ENCODE measurements around the gene HOXD9.

HOXD9 gene

GRCh38 chr2:176124110-176124946 is 1.8 kb downstream of the HOXD9 start:
- DNase-seq (ENCODE audit: low read depth in 2 of 2): no peak

DNA sequence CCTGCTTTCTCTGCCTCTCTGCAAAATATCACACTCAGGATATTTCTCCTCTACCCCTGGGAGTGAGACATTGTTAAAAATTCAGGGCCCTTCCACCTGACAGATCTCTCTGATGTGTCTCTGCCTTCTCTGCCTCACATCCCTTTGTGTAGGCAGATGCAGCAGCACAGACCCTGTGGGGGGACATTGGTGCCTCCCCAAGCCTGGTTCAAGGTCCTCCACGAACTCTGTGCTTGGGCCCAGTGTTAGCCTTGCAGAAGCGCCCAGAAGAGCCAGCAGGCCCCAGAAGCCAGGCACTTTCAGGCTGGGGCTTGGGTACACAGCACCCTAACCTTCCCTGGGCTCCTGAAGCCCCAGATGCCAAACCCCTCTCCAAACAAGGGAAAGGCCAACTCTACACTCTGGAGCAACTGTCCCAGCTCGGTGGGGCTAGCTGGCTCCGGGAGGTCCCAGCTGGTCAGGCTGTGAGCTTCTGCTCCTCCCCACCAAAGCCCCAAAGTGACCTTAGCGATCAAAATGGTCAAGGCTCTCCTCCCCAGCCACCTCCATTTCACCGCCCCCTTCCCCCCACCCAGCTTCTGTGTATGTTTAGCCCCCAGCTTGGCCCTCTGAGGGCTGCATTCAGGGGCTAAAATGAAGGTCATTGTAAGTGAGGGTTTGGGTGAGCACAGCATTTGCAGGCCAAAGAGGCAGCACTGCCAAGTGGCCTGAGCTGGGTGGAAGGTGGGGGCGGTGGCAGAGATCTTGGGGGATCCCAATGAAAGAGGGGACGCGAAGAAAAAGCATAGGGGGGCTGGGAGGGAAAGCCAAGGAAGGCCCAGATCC is 2.6 kb downstream of the HOXD9 start:
- DNase-seq (ENCODE audit: low read depth in 2 of 2): no peak

DNA sequence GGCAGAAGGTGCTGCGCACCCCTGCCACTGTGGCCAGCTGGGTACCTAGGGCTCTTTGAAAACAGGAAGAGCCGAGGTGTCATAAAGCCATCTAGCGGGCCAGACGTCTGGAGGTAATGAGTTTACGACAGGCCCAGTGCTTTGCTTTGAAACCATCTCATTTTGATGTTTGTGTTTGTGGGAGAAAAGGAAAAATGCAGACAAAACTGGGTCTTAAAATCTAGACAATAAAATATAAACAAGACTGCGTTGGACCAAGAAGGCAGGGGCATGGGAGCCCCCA is 3.2 kb downstream of the HOXD9 start:
- no peak for DNase-seq (ENCODE audit: low read depth in 2 of 2)

- DNase-seq (ENCODE audit: low read depth in 2 of 2): no peak
Observed at GRCh38 chr2:176126929-176127773, 4.6 kb downstream of the HOXD9 start.

DNA sequence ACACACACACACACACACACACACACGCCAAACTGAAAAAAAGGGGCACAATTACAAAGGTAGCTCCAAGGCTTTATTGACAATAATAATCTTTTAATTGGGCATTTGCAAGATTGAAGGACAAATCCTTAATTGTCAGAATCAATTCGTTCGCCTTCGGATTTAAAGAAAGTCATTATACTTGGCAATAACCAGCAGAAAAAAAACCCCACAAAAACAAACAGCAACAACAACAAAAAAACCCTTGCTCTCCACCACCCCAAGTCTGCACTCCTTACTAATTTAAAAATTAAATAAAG is 5.2 kb downstream of the HOXD9 start:
- DNase-seq (ENCODE audit: low read depth in 2 of 2): no peak

GRCh38 chr2:176128172-176128981 is 5.9 kb downstream of the HOXD9 start:
- no peak for DNase-seq (ENCODE audit: low read depth in 2 of 2)

- DNase-seq (ENCODE audit: low read depth in 2 of 2): no peak
Observed at GRCh38 chr2:176128982-176129796, 6.7 kb downstream of the HOXD9 start, which contains the start of gene HOXD8. HOXD8 (plus strand) TSS chr2:176129705; CDS start chr2:176130367, 662 bp downstream.

- no peak for DNase-seq (ENCODE audit: low read depth in 2 of 2)
Observed at GRCh38 chr2:176129813-176130146, 7.3 kb downstream of the HOXD9 start.

DNA sequence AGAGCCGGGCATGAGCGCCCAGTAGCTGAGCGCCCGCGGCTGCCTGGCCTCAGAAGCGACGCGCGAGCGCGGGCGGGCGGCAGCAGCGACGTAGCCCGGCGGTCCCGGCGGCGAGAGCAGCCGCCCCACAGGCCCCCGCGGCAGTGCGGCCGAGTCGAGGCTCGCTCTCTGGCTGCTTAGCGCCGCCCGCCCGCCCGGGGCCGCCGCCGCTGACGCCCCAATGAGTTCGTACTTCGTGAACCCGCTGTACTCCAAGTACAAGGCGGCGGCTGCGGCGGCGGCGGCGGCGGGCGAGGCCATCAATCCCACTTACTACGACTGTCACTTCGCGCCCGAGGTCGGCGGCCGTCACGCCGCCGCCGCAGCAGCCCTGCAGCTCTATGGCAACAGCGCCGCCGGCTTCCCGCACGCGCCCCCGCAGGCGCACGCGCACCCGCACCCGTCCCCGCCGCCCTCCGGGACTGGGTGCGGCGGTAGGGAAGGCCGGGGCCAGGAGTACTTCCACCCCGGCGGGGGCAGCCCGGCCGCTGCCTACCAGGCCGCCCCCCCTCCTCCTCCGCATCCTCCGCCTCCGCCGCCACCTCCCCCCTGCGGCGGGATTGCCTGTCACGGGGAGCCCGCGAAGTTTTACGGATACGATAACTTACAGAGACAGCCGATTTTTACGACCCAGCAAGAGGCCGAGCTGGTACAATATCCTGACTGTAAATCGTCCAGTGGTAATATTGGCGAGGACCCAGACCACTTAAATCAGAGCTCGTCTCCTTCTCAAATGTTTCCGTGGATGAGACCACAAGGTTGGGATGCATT is 7.8 kb downstream of the HOXD9 start:
- DNase-seq (ENCODE audit: low read depth in 2 of 2): no peak

DNA sequence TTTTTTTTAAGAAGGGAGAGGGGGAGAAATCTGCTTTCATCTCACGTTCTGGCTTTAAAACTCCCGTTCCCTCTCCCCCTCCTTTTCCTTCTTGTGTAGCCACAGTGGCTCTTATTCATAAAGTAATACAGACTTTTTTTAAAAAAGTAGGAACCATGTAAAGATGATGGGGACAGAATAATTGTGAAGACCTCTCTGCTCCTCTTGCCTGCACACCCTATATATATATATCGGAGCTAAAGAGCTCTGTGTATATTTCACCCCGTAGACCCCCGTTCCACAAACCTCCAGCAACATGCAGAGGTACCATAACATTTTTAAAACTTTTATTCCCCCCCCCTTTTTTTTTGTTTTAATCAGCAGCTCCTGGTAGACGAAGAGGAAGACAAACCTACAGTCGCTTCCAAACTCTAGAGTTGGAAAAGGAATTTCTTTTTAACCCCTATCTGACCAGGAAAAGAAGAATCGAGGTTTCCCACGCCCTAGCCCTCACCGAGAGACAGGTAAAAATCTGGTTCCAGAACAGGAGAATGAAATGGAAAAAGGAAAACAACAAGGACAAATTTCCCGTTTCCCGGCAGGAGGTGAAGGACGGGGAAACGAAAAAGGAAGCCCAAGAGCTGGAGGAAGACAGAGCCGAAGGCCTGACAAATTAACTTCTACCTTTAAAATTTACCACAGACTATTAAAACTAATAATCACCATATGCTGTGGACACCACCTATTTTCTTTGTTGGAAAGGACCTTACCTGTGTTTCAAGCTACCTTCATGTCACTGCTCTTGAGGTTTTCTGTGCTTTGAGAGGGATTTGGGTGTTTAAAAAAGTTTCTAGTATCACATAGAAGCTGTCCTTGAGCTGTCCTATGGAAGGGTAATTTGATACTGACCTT is 8.7 kb downstream of the HOXD9 start:
- no peak for DNase-seq (ENCODE audit: low read depth in 2 of 2)

- no peak for DNase-seq (ENCODE audit: low read depth in 2 of 2)
Observed at GRCh38 chr2:176131848-176132158, 9.3 kb downstream of the HOXD9 start.

DNA sequence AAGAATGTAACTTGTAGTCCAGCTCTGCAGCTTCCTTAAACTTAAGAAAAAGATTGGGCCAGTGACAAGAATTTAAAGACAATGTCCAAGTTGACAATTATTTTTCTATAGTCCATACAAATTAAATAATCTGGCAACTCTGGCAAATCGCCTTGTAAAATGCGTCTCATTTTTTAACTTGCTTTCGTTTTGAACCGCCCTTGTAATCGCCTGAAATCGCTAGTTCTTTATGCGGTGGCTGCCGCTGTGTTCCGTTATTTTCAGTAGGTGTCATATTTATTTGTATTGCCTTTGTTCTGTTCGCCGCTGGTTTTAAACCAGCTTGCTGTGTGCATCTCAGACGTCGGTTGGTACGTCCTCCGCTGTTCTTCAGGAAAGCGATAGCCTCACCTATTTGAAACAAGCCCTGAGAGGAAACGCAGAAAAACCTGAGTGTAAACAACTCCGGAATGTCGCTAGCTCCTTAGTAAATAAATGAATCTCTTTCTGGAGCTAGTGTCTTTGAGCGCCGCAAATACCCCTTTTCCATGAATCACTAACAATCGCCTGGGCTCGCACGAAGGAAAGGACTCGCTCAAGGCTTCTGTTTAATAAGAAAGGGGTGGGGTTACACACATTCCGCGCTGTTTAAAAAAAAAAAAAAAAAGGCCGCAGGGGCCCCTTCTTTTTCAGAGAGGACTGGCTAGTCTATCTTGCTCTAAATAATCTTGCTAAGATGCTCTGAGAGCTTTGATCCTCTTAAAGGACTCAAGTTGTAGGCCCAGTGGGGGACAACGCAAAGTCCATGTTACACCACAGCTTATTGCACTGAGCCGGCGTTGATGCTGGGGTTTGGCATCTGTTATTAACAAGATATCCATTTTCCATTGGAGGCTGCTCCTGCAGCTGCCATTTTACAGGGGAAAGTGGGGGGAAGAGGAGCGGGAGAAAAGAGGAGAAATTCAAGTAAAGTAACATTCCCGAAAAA is 10.0 kb downstream of the HOXD9 start:
- DNase-seq (ENCODE audit: low read depth in 2 of 2): no peak

DNA sequence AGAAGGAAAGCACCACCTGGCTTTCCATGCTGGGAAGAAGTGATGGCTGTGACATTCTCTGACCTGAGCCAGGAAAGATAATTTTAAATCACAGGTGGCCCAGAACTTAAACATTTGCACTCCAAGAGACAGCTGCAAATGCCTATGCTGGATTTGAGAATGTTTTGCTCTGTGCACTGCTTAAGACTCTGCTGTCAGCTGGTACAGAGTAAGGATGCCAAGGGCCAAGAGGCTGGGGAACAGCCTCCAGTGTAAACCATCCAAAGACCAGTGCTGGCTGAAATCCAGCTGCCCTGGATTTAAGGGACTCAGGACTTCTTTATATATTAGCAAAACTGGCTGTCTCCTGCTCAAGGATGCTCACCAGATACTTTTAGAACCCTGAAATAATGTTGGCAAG is 10.9 kb downstream of the HOXD9 start:
- no peak for DNase-seq (ENCODE audit: low read depth in 2 of 2)

GRCh38 chr2:176134035-176134434 is 11.5 kb downstream of the HOXD9 start:
- no peak for DNase-seq (ENCODE audit: low read depth in 2 of 2)

- no peak for DNase-seq (ENCODE audit: low read depth in 2 of 2)
Observed at GRCh38 chr2:176135035-176135440, 12.5 kb downstream of the HOXD9 start.

DNA sequence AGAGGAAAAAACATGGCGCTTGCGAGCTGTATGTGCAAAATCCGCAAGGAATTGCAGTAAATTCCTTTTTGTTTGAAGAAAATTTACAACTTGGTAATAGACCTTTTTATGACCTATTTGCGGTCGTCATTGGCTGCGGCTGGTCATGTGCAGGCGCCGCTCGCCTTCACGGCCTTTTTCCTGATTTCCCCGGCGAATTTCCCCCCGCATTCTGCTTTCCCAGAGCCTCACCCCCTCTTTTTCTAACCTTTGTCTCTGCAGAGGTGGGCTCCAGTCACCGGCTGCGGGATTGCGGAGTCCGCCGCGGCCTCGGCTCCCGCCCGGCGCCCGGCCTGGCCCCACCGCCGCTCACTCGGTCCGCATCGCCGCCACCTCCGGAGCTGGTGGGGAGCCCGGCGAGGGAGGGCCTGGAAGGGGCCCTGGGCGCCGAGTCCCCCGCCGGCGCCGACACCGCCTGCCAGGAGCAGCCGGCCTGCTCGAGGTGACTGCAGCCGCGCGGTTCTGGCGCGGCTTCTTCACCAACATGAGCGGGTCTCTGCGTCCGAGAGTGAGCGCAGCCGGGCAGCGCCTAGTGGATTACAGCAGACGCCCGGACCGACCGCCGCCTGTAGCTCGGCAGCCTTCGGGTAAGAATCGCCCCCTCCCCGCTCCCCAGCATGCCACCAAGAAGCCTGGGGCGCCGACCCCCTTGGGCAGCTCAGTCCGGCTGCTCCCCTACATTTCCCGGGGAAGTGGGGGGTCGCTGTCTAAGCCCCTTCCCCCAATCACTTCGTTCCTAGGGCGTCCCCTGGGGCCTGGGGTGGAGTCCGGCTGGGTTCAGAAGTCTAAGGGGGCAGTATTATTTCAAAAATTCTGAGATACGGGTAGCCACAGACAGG is 14.1 kb downstream of the HOXD9 start:
- no peak for DNase-seq (ENCODE audit: low read depth in 2 of 2)

DNA sequence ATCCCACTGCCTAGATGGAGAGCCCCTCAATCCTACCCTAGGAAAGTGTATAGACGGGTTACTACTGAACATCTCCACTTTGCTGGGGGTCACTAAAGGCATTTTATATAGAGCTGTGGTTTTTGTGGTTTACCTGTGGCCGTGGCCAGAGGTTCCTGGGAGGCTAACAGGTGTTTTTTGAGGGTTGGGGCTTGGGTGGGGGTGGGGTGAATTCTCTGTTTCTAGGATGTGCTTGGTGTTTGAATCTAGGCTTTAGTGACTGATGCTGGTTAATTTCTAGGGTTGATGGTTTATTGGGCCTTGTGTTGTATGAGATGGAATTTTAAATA is 14.7 kb downstream of the HOXD9 start:
- no peak for DNase-seq (ENCODE audit: low read depth in 2 of 2)

All from stimulated activated CD8-positive, alpha-beta memory T cell treated with anti-CD3 and anti-CD28 coated beads, Interleukin-15, amount 100 ng/mL, for 48 hours (primary cell).